H1 (cell line): ENCODE measurements around the gene RPL31. TPM values are rescaled to one million over a fixed set of nuclear protein-coding genes. Genes with fewer than 3 reads are reported as not detected.

Source experiments
- ASH2L ChIP-seq: fragments of 200-600, 300-600 bp; sonication (generic); IDR thresholded peaks from one replicate; pipeline ENCODE4 v1.7.1; 2017; ENCODE audit warnings: low read length
- CREB1 ChIP-seq: IDR thresholded peaks from 2 replicates; pipeline ENCODE4 v1.6.1; 2012; ENCODE audit warnings: inconsistent platforms
- JUND ChIP-seq: IDR thresholded peaks from 2 replicates; pipeline ENCODE4 v1.6.1; 2011; ENCODE audit warnings: mild to moderate bottlenecking, improper control_type of control experiment, low read length
- KDM5A ChIP-seq: fragments of 200-600 bp; IDR thresholded peaks from 2 replicates; pipeline ENCODE4 v1.7.1; 2012; ENCODE audit warnings: mild to moderate bottlenecking, low read length, inconsistent platforms, mixed read lengths
- PHF8 ChIP-seq: fragments of 200-600 bp; sonication (generic); conservative IDR thresholded peaks from 2 replicates; pipeline ENCODE4 v1.7.1; 2012; ENCODE audit warnings: low read depth, mild to moderate bottlenecking, inconsistent platforms, low read length, moderate library complexity
- SIX5 ChIP-seq: IDR thresholded peaks from 2 replicates; pipeline ENCODE4 v1.6.1; 2011; ENCODE audit warnings: mild to moderate bottlenecking, low read depth, low read length
- SRF ChIP-seq: IDR thresholded peaks from 2 replicates; pipeline ENCODE4 v1.6.1; 2011; ENCODE audit warnings: mild to moderate bottlenecking, low read depth, low read length, moderate library complexity
- TAF1 ChIP-seq: IDR thresholded peaks from 2 replicates; pipeline ENCODE4 v1.6.1; 2011; ENCODE audit warnings: mild to moderate bottlenecking, low read depth, low read length
- polyA plus RNA-seq, 7 experiments: library from polyadenylated mRNA; depleted of rRNA in 3 of 7; stranded (reverse) in 5 of 7; unstranded in 2 of 7; fragments of >200 nt in 5 of 7; fragments of 200-250 nt in 2 of 7; gene quantifications; 1 replicate in 5 of 7; 2 replicates in 1 of 7; 4 replicates in 1 of 7; pipeline versions ENCODE4 v1.2.1 to v1.2.3, GENCODE V29; 2011 to 2013; ENCODE audit warnings: missing spikeins in 2 of 7, mixed read lengths in 2 of 7
- total RNA-seq: library from RNA; stranded (reverse); fragmentation: NEBNext Ultra II Directional; extraction: Animal tissue kit (Norgen Biotek cat#: 25700); gene quantifications from 2 replicates; pipeline ENCODE4 v1.2.1, GENCODE V29; 2021

Gene RPL31
- total and polyA plus RNA-seq, 2 of the 8 experiments (the other 6 are each of a cell fraction or from before 2014, with no cell fraction given): 1,463 to 1,722 TPM

DNA sequence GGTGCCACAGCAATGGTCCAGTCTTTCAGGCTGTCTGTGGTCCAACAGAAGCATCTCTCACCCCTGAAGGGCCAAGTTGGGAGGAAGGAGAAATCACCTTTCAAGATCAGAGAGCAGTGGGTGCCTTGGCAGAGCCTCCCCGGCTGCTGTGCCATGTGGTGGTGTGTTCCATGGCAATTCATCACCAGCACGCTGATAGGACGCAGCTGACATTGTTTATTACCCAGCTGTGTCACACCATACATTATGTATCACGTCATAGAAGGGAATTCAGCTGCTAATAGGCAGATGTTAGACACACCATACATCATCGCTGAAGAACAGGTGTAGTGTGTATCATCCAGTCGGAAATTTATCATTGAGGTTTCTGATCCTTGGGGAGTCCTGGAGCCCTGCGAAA lies 29.6 kb upstream of the RPL31 start (continued):
- TF ChIP-seq ASH2L: no peak
- no peak for TF ChIP-seq PHF8
- TF ChIP-seq TAF1: no peak
- TF ChIP-seq CREB1: no peak
- no peak for TF ChIP-seq JUND
- TF ChIP-seq KDM5A: no peak
- no peak for TF ChIP-seq SIX5
- no peak for TF ChIP-seq SRF
